Sigmoid colon (tissue), 4 donors: ENCODE measurements around the gene POLRMT.

Experiments used
- CTCF ChIP-seq, 4 experiments: fragments of 450-650 bp in 3 of 4; fragments of 200-600 bp in 1 of 4; IDR thresholded peaks; one replicate each; pipeline ENCODE4 v1.5.1; 2016 to 2019; ENCODE audit warnings: antibody characterized with exemption in 4 of 4, mild to moderate bottlenecking in 3 of 4, moderate library complexity in 2 of 4
- EP300 ChIP-seq, 4 donors: sonication (generic); formaldehyde crosslinking; IDR thresholded peaks; one replicate each; pipeline ENCODE4 v1.6.1; 2017; ENCODE audit warnings: antibody characterized with exemption in 4 of 4

GRCh38 chr19:618247-618619, 15.1 kb downstream of the POLRMT start:
- TF ChIP-seq CTCF (IDR thresholded peaks at IDR 0.05) (no peak), EP300 (IDR thresholded peaks at IDR 0.05) (no peak)
